ENCODE measurements around the gene C2orf68. TPM values are rescaled to one million over a fixed set of nuclear protein-coding genes. Genes with fewer than 3 reads are reported as not detected.

The C2orf68 gene
- total and polyA plus RNA-seq, 2 of the 8 experiments (the other 6 are each of a cell fraction or from before 2014, with no cell fraction given) = 46.3 to 49.4 TPM

GRCh38 chr2:85557130-85557529, 54.7 kb downstream of the C2orf68 start:
- H4K20me1 ChIP-seq (replicated peaks in 1 of 2; ENCODE audit: control insufficient read depth in 1 of 2, insufficient read depth in 2 of 2, low read length in 2 of 2) = no peaks in the 10 kb centered on the region
- no peak for TF ChIP-seq BRCA1 (IDR thresholded peaks at IDR 0.05; ENCODE audit: low read depth, low read length)
- no peak for TF ChIP-seq CEBPB (IDR thresholded peaks at IDR 0.05; ENCODE audit: low read depth, low read length)
- no peak for TF ChIP-seq MAFK (IDR thresholded peaks at IDR 0.05; ENCODE audit: low read depth, low read length)
- no peak for TF ChIP-seq CBX5 (IDR thresholded peaks at IDR 0.05; ENCODE audit: low read depth, low read length)
- no peak for TF ChIP-seq POLR2A (IDR thresholded peaks at IDR 0.05; ENCODE audit: control extremely low read depth in 1 of 2, low read depth in 2 of 2, low read length in 2 of 2)
- TF ChIP-seq BCL11A (IDR thresholded peaks at IDR 0.05; ENCODE audit: low read depth in 2 of 2, low read length in 2 of 2) = no peak
- no peak for TF ChIP-seq SIRT6 (IDR thresholded peaks at IDR 0.05; ENCODE audit: low read length)
- no peak for TF ChIP-seq BACH1 (IDR thresholded peaks at IDR 0.05; ENCODE audit: low read length)
- no peak for TF ChIP-seq EP300 (IDR thresholded peaks at IDR 0.05; ENCODE audit: borderline replicate concordance in 1 of 2, low read depth in 2 of 2, low read length in 2 of 2)
- TF ChIP-seq RXRA (IDR thresholded peaks at IDR 0.05; ENCODE audit: insufficient read depth, low read depth, low read length) = no peak
- no peak for TF ChIP-seq SRF (IDR thresholded peaks at IDR 0.05; ENCODE audit: low read depth, low read length)
- no peak for TF ChIP-seq RFX5 (IDR thresholded peaks at IDR 0.05; ENCODE audit: borderline replicate concordance, low read depth, low read length)
- TF ChIP-seq SP4 (IDR thresholded peaks at IDR 0.05; ENCODE audit: low read length) = no peak
- TF ChIP-seq SIX5 (IDR thresholded peaks at IDR 0.05; ENCODE audit: low read depth, low read length) = no peak
- no peak for TF ChIP-seq SIN3A (conservative IDR thresholded peaks at IDR 0.05 in 1 of 2, IDR thresholded peaks at IDR 0.05 in 1 of 2; ENCODE audit: low read depth in 1 of 2, low read length in 2 of 2)
- no peak for TF ChIP-seq CHD2 (IDR thresholded peaks at IDR 0.05; ENCODE audit: low read length)
- no peak for DNase-seq (ENCODE audit: low read depth in 1 of 2, low spot score in 2 of 2)
- FAIRE-seq = no peak
- no peak overlapping the region for H4K8ac ChIP-seq (ENCODE audit: extremely low read depth, insufficient read depth, low read length)
- no peak overlapping the region for H4K91ac ChIP-seq (replicated peaks; ENCODE audit: insufficient read length, low read length)
- H3K9ac ChIP-seq (replicated peaks in 1 of 4; ENCODE audit: extremely low read depth in 1 of 4, low read depth in 3 of 4, low read length in 3 of 4) = no peak overlapping the region
- WGBS, 2 experiments (ENCODE audit: extremely low coverage in 1 of 2, insufficient coverage in 1 of 2, insufficient read length in 1 of 2, insufficient replicate concordance in 2 of 2, low coverage in 1 of 2, low lambda C conversion rate in 2 of 2, missing lambda C conversion rate in 1 of 2) = 90% methylated on average over 5 of the region's 5 CpGs; no CpG with 5 or more reads in 1 of the 2 experiments
- H3K27me3 ChIP-seq (replicated peaks in 1 of 4; ENCODE audit: control insufficient read depth in 3 of 4, extremely low read depth in 1 of 4, insufficient read depth in 3 of 4, low read length in 3 of 4) = no peaks in the 10 kb centered on the region
- peaks cover 5% of the 10 kb centered on the region for H3K23me2 ChIP-seq (ENCODE audit: low read depth, low read length)
- no peak overlapping the region for H3K56ac ChIP-seq (replicated peaks; ENCODE audit: insufficient read length, low read depth, low read length)
- H3K4me3 ChIP-seq (ENCODE audit: extremely low read depth in 1 of 4, insufficient read depth in 2 of 4, low read depth in 3 of 4, low read length in 4 of 4) = no peak overlapping the region
- H3K9me3 ChIP-seq (ENCODE audit: insufficient read depth in 2 of 2, low read depth in 1 of 2, low read length in 1 of 2) = no peaks in the 10 kb centered on the region
- H2BK12ac ChIP-seq (ENCODE audit: low read depth, low read length) = no peak overlapping the region
- 0 out of 2 replicates have a peak, but pooled peaks cover 4% of the 10 kb centered on the region for H3K79me1 ChIP-seq (ENCODE audit: low read depth, low read length)
- no peak overlapping the region for H4K5ac ChIP-seq (ENCODE audit: insufficient read length, low read depth, low read length)
- no peak overlapping the region for H2BK20ac ChIP-seq (ENCODE audit: low read length)
- ChIA-PET POLR2A (ENCODE audit: partially characterized antibody) (interaction anchor here (0.9 to 38.6 kb wide), 3 partner anchors 16 to 125 kb away, joined by 4 to 1889 read pairs (median 803); partner anchors contain the start of genes CAPG, MAT2A and SH2D6), CTCF (ENCODE audit: partially characterized antibody) (interaction anchor here (1.1 to 10.1 kb wide), 8 partner anchors 12 to 225 kb away, joined by 3 to 259 read pairs (median 4); partner anchors contain the start of genes MAT2A and SH2D6)
- no peak overlapping the region for H3K4ac ChIP-seq (replicated peaks; ENCODE audit: insufficient read length, low read depth, low read length)
- no peak overlapping the region for H2AK5ac ChIP-seq (ENCODE audit: low read depth, low read length)
- H3K36me3 ChIP-seq (ENCODE audit: control insufficient read depth in 2 of 4, insufficient read depth in 4 of 4, low read length in 3 of 4) = peaks cover 12 to 33% (median 25%) of the 10 kb centered on the region in 4 experiments
- H3K14ac ChIP-seq (ENCODE audit: insufficient read length) = no peak overlapping the region
- no peak overlapping the region for H2BK120ac ChIP-seq (replicated peaks; ENCODE audit: low read depth, low read length)
- no peak overlapping the region for H3K18ac ChIP-seq (ENCODE audit: extremely low read depth, low read length)
- H2AFZ ChIP-seq (ENCODE audit: low read length) = no peak overlapping the region
- H2BK5ac ChIP-seq (ENCODE audit: low read depth, low read length) = no peak overlapping the region
- peaks cover 0 to 18% of the 10 kb centered on the region in 2 experiments; a peak in 2 of 4 replicates for H3K79me2 ChIP-seq (ENCODE audit: control insufficient read depth in 1 of 2, insufficient read depth in 2 of 2, low read length in 2 of 2)
- H3K27ac ChIP-seq (ENCODE audit: low read depth, low read length) = no peak overlapping the region
- H2BK15ac ChIP-seq (ENCODE audit: low read length) = no peak overlapping the region
- H3K4me1 ChIP-seq (replicated peaks in 1 of 4; ENCODE audit: control insufficient read depth in 3 of 4, insufficient read depth in 4 of 4, low read length in 3 of 4) = no peaks in the 10 kb centered on the region
- H3K23ac ChIP-seq (ENCODE audit: insufficient read length) = no peak overlapping the region
- H3K4me2 ChIP-seq (ENCODE audit: insufficient read depth in 1 of 2, low read depth in 2 of 2, low read length in 2 of 2) = no peak overlapping the region
